Effector memory CD4-positive, alpha-beta T cell (primary cell): ENCODE data around the gene UQCR11.

ENCODE experiments used
- DNase-seq, 3 donors: peaks; one replicate each; pipeline ENCODE4 v3.0.0-alpha.2; 2020
- H3K27ac ChIP-seq: 2 replicates; pipeline ENCODE4 v1.7.0; 2013; ENCODE audit warnings: mild to moderate bottlenecking, low read length, moderate library complexity; ENCODE audit not compliant: insufficient read depth, poor library complexity, severe bottlenecking
- H3K27me3 ChIP-seq: replicated peaks from 2 replicates; pipeline ENCODE4 v1.7.0; 2013; ENCODE audit warnings: mild to moderate bottlenecking, low read length; ENCODE audit not compliant: insufficient read depth, control insufficient read depth, poor library complexity, severe bottlenecking
- H3K36me3 ChIP-seq: 2 replicates; pipeline ENCODE4 v1.7.0; 2013; ENCODE audit warnings: mild to moderate bottlenecking, low read length, moderate library complexity; ENCODE audit not compliant: control insufficient read depth, insufficient read depth
- H3K4me1 ChIP-seq: 2 replicates; pipeline ENCODE4 v1.7.0; 2013; ENCODE audit warnings: low read length, mild to moderate bottlenecking; ENCODE audit not compliant: control insufficient read depth, insufficient read depth, poor library complexity, severe bottlenecking
- H3K4me3 ChIP-seq: 2 replicates; pipeline ENCODE4 v1.7.0; 2013; ENCODE audit warnings: low read length, low read depth, mild to moderate bottlenecking; ENCODE audit not compliant: insufficient read depth, poor library complexity, severe bottlenecking
- H3K9me3 ChIP-seq: 2 replicates; pipeline ENCODE4 v1.7.0; 2013; ENCODE audit warnings: mild to moderate bottlenecking, low read length, moderate library complexity; ENCODE audit not compliant: control insufficient read depth

UQCR11 gene

DNA sequence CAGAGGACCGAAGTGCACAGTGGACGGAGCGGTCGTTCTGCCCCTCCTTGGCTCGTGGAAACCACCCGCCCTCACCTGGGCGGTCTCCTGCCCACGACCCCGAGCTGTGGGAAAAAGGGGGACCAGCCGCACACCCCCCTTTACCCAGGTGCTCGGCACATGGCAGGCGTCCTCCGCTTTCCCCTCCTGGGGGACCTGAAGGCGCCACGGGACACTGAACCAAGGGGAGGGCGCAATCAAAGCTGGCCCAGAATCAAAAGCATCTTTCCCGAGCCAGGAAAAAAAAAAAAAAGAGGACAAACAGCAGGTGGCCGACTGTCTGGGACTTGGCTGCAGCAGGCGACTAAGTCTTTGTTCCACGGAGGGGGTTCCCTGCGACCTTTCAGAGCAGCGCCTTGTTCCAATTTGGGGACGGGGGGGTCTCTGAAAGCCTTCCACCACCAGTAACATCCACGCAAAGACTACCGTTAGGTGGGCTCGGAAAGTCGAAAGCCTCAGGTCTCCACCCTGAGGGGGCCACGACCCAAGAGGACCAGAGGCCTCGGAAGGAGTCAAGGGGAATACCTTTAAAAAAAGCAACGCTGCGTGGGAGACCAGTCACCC lies 13.7 kb downstream of the UQCR11 start:
- Histone ChIP-seq H3K9me3 (no peaks in the 10 kb centered on the region), H3K36me3 (no peaks in the 10 kb centered on the region), H3K4me3 (peak overlapping the region; percentile 99), H3K27ac (peak overlapping the region; percentile 88), H3K4me1 (peaks cover 18% of the 10 kb centered on the region), H3K27me3 (no peaks in the 10 kb centered on the region)
- DNase-seq: no peak

DNA sequence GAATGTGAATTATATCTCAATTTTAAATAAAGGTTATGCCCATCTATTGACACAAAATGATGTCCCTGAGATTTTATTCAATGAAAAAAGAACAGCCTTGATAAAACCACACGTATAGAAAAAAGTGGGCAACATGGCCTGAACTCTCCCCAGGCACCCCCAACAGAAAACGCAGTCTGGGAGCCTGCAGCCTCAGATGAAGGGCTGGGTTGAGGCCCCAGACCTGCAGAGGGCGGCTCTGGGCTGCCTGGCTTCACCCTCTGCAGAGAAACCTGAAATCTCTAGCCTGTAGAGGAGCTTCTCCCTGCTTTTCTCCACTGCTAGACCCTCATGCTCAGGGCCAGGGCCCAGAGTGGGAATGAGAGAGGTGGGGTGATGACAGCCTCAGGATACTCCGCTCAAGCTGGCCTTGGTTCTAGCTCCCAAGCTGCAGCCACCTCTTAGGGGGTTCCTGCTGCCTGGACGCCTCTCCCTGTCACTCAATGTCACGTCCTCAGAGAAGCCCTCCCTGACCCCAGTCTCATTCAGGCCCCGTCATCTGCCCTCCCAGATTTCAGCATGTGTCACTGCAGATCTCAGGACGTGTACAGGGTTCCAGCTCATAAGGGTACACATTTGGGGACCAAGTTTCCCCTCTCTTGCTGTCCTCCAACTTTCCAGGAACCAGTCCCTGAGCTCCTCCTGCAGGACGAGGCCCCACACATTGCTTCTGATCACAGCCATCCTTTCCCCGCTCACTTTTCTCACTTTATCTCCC lies 14.4 kb downstream of the UQCR11 start:
- H3K4me1 ChIP-seq: peaks cover 18% of the 10 kb centered on the region

DNA sequence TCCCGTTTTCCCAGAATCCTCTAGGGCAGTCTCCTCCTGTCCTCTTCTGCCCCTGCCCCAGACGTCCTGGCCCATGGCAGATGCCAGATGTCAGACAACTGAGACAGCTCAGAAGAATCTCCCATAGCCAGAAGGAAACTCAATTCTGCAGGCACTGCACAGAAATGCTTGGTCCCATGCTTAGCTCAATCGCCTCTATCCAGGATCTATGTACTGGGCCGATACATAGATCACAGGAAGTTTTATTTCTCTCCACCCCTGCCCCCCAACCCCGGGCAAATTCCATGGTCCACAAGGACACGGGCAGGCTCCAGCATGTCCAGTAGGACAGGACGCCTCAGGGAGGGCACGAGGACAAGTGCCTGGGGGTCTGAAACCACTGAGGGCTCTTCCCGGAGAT lies 17.4 kb downstream of the UQCR11 start:
- H3K9me3 ChIP-seq: no peaks in the 10 kb centered on the region
- no peaks in the 10 kb centered on the region for H3K27me3 ChIP-seq
- H3K27ac ChIP-seq: no peak overlapping the region
- H3K4me3 ChIP-seq: no peak overlapping the region
- DNase-seq: no peak
- peaks cover 7% of the 10 kb centered on the region for H3K36me3 ChIP-seq
- peaks cover 12% of the 10 kb centered on the region for H3K4me1 ChIP-seq

More for the DNA sequence above, 14.4 kb downstream of the UQCR11 start:
- Histone ChIP-seq H3K27me3 (no peaks in the 10 kb centered on the region), H3K4me3 (peak overlapping the region; percentile 99), H3K9me3 (no peaks in the 10 kb centered on the region), H3K36me3 (no peaks in the 10 kb centered on the region), H3K27ac (peak overlapping the region; percentile 88)
- DNase-seq: no peak

DNA sequence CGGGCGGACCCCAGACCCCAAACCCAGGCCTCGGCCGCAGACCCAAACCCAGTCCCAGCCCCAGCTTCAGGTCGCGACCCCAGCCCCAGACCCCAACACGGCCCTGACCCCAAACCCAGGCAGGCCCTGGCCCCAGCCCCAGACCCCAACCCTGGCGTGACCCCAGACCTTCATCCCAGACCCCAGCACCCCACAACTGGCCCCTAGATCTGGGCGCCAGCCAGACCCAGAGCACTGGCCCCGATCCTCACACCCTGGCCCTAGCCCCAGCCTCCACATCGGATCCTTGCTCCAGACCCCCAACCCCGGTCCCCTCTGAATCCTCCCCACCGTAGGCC lies 20.1 kb downstream of the UQCR11 start:
- Histone ChIP-seq H3K4me3 (no peak overlapping the region), H3K9me3 (no peaks in the 10 kb centered on the region), H3K4me1 (no peaks in the 10 kb centered on the region), H3K27me3 (no peaks in the 10 kb centered on the region), H3K27ac (no peak overlapping the region), H3K36me3 (peaks cover 25% of the 10 kb centered on the region)
- no peak for DNase-seq

DNA sequence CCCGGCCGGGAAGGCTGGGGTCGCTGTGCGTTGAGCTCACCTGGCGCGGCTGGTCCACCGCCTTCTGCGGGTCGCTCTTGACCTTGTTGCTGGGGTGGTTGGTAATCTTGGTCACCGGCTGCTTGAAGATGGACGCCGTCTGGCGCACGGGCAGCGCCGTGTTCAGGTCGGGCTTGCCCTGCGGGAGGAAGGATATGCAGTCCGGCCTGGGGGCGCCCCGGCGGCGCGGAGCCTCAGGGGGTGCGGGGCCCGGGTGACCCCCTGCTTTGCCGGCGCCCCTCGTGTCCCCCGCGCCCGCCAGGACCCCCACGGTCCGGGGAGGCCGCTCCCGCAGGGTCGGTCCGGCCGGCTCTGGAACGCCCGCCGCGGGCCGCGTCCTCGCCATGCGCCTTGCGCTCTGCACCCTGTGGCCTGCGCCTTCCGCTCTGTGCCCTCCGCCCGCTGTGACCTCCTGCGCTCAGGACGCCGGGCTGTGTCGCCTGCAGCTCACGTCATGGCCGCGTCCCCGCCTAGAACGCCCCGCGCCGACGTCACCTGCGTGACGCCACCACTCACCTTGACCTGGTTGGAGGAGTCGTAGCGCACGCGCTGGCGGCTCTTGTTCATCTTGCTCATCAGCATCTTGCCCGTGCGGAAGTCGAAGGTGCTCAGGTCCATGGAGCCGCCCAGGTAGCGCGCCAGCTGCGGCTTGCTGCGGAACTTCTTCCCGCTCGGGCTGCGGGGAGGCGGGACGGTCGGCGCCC lies 20.6 kb downstream of the UQCR11 start:
- no peaks in the 10 kb centered on the region for H3K27me3 ChIP-seq
- DNase-seq: no peak
- H3K4me1 ChIP-seq: no peaks in the 10 kb centered on the region
- H3K36me3 ChIP-seq: peaks cover 27% of the 10 kb centered on the region
- no peaks in the 10 kb centered on the region for H3K9me3 ChIP-seq
- H3K4me3 ChIP-seq: no peak overlapping the region
- H3K27ac ChIP-seq: no peak overlapping the region

DNA sequence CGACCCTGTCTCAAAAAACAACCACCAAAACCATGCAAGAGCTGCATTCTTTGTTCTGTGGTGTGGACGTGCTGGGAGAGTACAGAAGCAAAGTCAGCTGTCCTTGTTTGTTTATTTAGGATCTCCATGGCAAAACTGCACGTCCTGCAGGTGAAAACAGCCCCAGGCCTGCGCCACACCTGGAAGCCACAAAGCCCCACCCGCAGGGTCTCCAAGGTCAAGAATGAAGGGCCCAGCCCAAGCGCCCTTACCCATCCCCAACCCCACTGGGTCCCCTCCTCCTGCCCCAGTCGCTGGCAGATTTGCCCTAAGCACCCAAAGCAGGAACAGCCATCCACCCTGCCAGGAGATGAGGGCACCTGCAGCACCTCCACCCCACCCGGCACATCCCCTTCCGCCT lies 23.1 kb downstream of the UQCR11 start:
- H3K27me3 ChIP-seq: no peaks in the 10 kb centered on the region
- H3K36me3 ChIP-seq: peaks cover 37% of the 10 kb centered on the region
- no peak for DNase-seq

GRCh38 chr19:1580957-1581356 lies 24.3 kb downstream of the UQCR11 start:
- DNase-seq: no peak
- Histone ChIP-seq H3K4me3 (no peak overlapping the region), H3K36me3 (peaks cover 41% of the 10 kb centered on the region), H3K9me3 (no peaks in the 10 kb centered on the region), H3K27ac (no peak overlapping the region), H3K27me3 (no peaks in the 10 kb centered on the region), H3K4me1 (no peaks in the 10 kb centered on the region)

More for the DNA sequence above, 23.1 kb downstream of the UQCR11 start:
- Histone ChIP-seq H3K9me3 (no peaks in the 10 kb centered on the region), H3K27ac (no peak overlapping the region), H3K4me1 (no peaks in the 10 kb centered on the region), H3K4me3 (no peak overlapping the region)

GRCh38 chr19:1580382-1580781 lies 24.9 kb downstream of the UQCR11 start:
- DNase-seq: no peak
- no peak overlapping the region for H3K4me3 ChIP-seq
- H3K36me3 ChIP-seq: peaks cover 41% of the 10 kb centered on the region

DNA sequence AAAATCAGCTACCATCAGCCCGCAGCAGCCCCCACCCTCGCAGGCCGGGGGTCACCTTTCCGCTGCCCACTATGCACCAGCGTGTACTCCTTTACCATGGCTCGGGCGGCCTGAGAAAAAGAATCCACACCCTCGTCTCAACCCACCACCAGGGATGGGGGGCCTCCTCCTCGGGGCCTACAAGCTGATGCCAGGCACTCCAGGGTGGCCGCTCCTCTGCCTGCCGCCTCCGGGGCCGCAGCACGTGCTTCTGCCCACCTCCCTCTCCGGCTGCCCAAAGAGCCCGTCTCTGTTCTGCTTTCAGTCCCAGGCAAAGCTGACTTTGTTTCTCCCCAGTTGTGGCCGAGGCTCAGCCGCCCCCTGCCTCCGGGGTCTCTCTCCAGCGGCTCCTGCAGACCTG lies 26.0 kb downstream of the UQCR11 start:
- H3K27ac ChIP-seq: no peak overlapping the region
- H3K4me1 ChIP-seq: no peaks in the 10 kb centered on the region
- H3K36me3 ChIP-seq: peaks cover 38% of the 10 kb centered on the region
- no peaks in the 10 kb centered on the region for H3K27me3 ChIP-seq
- no peak overlapping the region for H3K4me3 ChIP-seq
- no peak for DNase-seq
- no peaks in the 10 kb centered on the region for H3K9me3 ChIP-seq

More at GRCh38 chr19:1580382-1580781, 24.9 kb downstream of the UQCR11 start:
- no peaks in the 10 kb centered on the region for H3K27me3 ChIP-seq
- H3K9me3 ChIP-seq: no peaks in the 10 kb centered on the region
- no peak overlapping the region for H3K27ac ChIP-seq
- H3K4me1 ChIP-seq: no peaks in the 10 kb centered on the region
